DOHH2 (cell line): Measurements from ENCODE around the gene PREX1.
A peak's percentile ranks its signal among the peaks of the same experiment; 100 is the strongest.

ENCODE experiments used
- H3F3A ChIP-seq: fragments of 200-600 bp; sonication (generic), shearing (Covaris generic); 2 replicates; pipeline ENCODE4 v1.6.0; 2016; ENCODE audit warnings: antibody characterized with exemption, mild to moderate bottlenecking; ENCODE audit not compliant: control insufficient read depth, insufficient read depth
- H3K27ac ChIP-seq: fragments of 200-600 bp; sonication (generic); 2 replicates; pipeline ENCODE4 v1.5.1; 2014; ENCODE audit warnings: low read depth, mild to moderate bottlenecking, low read length, moderate library complexity
- H3K27me3 ChIP-seq: fragments of 200-600 bp; sonication (generic); 2 replicates; pipeline ENCODE4 v1.6.1; 2014; ENCODE audit warnings: mild to moderate bottlenecking, low read length, mixed read lengths; ENCODE audit not compliant: control insufficient read depth
- H3K36me3 ChIP-seq: fragments of 200-600 bp; sonication (generic); 2 replicates; pipeline ENCODE4 v1.6.1; 2014; ENCODE audit warnings: mild to moderate bottlenecking, low read length, moderate library complexity, mixed read lengths; ENCODE audit not compliant: control insufficient read depth
- H3K4me1 ChIP-seq: fragments of 200-600 bp; sonication (generic); 2 replicates; pipeline ENCODE4 v1.6.1; 2014; ENCODE audit warnings: mild to moderate bottlenecking, low read length, mixed read lengths; ENCODE audit not compliant: control insufficient read depth
- H3K4me2 ChIP-seq: fragments of 200-600 bp; sonication (generic); 2 replicates; pipeline ENCODE4 v1.6.0; 2014; ENCODE audit warnings: mild to moderate bottlenecking, low read length, moderate library complexity
- H3K4me3 ChIP-seq: fragments of 200-600 bp; sonication (generic); 2 replicates; pipeline ENCODE4 v1.5.1; 2014; ENCODE audit warnings: mild to moderate bottlenecking, low read length, mixed read lengths
- H3K79me2 ChIP-seq: fragments of 200-600 bp; sonication (generic); 2 replicates; pipeline ENCODE4 v1.6.1; 2014; ENCODE audit warnings: mild to moderate bottlenecking, low read length, mixed read lengths; ENCODE audit not compliant: control insufficient read depth
- H3K9me2 ChIP-seq: fragments of 200-600 bp; sonication (generic); replicated peaks from 2 replicates; pipeline ENCODE4 v1.6.1; 2014; ENCODE audit warnings: mild to moderate bottlenecking, low read length, mixed read lengths; ENCODE audit not compliant: control insufficient read depth
- H3K9me3 ChIP-seq: fragments of 200-600 bp; sonication (generic); 2 replicates; pipeline ENCODE4 v1.6.1; 2014; ENCODE audit warnings: antibody characterized with exemption, low read length, mixed read lengths; ENCODE audit not compliant: control insufficient read depth, insufficient read depth
- H4K20me1 ChIP-seq: fragments of 200-600 bp; sonication (generic); 2 replicates; pipeline ENCODE4 v1.6.0; 2014; ENCODE audit warnings: low read depth, mild to moderate bottlenecking, antibody characterized with exemption, low read length, moderate library complexity; ENCODE audit not compliant: control insufficient read depth, insufficient read depth
- CTCF ChIP-seq: fragments of 200-600 bp; sonication (generic); IDR thresholded peaks from one replicate; pipeline ENCODE4 v1.5.1; 2014; ENCODE audit warnings: antibody characterized with exemption, mild to moderate bottlenecking, low read depth, low read length; ENCODE audit not compliant: poor library complexity, severe bottlenecking
- EZH2phosphoT487 ChIP-seq: fragments of 200-600 bp; sonication (generic); IDR thresholded peaks from 2 replicates; pipeline ENCODE4 v1.6.1; 2017; ENCODE audit warnings: borderline replicate concordance, mild to moderate bottlenecking, antibody characterized with exemption, low read length, moderate library complexity, mixed read lengths

Gene PREX1

DNA sequence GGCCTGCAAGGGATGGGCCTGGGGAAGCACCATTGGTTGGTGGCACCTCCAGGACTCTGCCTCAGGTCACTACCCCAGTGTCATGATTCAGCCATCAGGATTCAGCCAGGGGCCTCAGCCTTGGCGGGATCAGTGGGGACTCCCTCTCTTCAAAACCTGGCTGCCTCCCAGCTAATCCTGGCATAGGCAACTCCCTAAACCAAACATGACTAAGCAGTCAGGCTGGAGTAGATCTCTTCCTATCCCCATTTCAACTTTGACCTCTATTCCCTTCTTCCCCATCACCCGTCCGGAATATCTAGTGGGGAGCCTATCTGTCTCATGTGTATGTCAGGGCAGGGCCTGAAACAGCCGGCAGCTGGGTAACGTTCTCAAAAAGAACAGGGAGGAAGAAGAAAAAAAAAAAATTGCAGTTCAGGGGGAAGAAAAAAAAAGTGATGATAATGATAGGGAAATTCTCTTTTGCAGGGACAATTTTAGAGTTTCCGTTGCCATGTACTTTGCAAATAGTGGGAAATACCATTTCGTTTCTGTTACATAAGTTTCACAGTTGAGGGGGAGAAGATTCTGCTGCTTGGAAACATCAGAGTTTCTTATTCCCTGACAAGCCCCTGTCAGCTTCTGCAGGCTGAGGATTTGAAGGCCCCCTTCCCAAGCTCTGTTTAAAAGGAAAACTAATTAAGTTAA lies 4.1 kb upstream of the PREX1 start:
- Histone ChIP-seq H3K27ac (no peak overlapping the region), H3K4me1 (peaks cover 34% of the 10 kb centered on the region), H3F3A (no peaks in the 10 kb centered on the region; the same call in 1 of the 2 replicates), H3K9me3 (no peaks in the 10 kb centered on the region), H4K20me1 (no peaks in the 10 kb centered on the region), H3K4me3 (no peak overlapping the region), H3K27me3 (peaks cover 8% of the 10 kb centered on the region), H3K79me2 (no peaks in the 10 kb centered on the region), H3K36me3 (no peaks in the 10 kb centered on the region), H3K4me2 (peak overlapping the region; percentile 31), H3K9me2 (no peaks in the 10 kb centered on the region)
- TF ChIP-seq EZH2phosphoT487 (no peak), CTCF (no peak)

- Histone ChIP-seq H4K20me1 (no peaks in the 10 kb centered on the region), H3K36me3 (no peaks in the 10 kb centered on the region), H3K9me2 (no peaks in the 10 kb centered on the region), H3K4me2 (no peak overlapping the region), H3F3A (peaks cover 2% of the 10 kb centered on the region; the same call in 1 of the 2 replicates), H3K27ac (no peak overlapping the region), H3K4me3 (no peak overlapping the region), H3K4me1 (peaks cover 43% of the 10 kb centered on the region), H3K27me3 (peaks cover 16% of the 10 kb centered on the region), H3K79me2 (no peaks in the 10 kb centered on the region), H3K9me3 (no peaks in the 10 kb centered on the region)
- TF ChIP-seq CTCF (no peak), EZH2phosphoT487 (no peak)
Measured at GRCh38 chr20:48830826-48831318, 3.1 kb upstream of the PREX1 start.

DNA sequence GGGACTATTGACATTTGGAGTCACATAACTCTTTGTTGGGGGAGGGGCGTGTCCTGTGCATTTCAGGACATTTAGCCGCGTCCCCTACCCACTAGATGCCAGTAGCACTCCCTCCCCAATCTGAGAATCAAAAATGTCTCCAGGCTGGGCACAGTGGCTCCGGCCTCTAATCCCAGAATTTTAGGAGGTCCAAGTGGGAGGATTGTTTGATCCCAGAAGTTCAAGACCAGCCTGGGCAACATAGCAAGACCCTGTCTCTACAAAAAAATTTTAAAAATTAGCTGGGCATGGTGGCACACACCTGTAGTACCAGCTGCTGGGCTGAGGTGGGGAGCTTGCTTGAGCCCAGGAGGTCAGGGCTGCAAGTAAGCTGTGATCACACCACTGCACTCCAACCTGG lies 2.1 kb upstream of the PREX1 start:
- H3K4me1 ChIP-seq = peaks cover 53% of the 10 kb centered on the region
- no peaks in the 10 kb centered on the region for H3K9me2 ChIP-seq
- H4K20me1 ChIP-seq = no peaks in the 10 kb centered on the region; the same call in 1 of the 2 replicates
- TF ChIP-seq EZH2phosphoT487 (no peak), CTCF (no peak)
- H3K27ac ChIP-seq = no peak overlapping the region
- no peaks in the 10 kb centered on the region for H3K79me2 ChIP-seq
- H3K9me3 ChIP-seq = no peaks in the 10 kb centered on the region
- H3K4me3 ChIP-seq = no peak overlapping the region
- H3K36me3 ChIP-seq = no peaks in the 10 kb centered on the region
- peaks cover 17% of the 10 kb centered on the region for H3K27me3 ChIP-seq
- no peak overlapping the region for H3K4me2 ChIP-seq
- peaks cover 10% of the 10 kb centered on the region; the same call in 1 of the 2 replicates for H3F3A ChIP-seq
